Kidney epithelial cell (primary cell): ENCODE results near the gene MAGEA2. TPM values are rescaled to one million over a fixed set of nuclear protein-coding genes. Genes with fewer than 3 reads are reported as not detected.
"Not testable (repeated sequence)": the region's sequence is repeated elsewhere in the genome, so short reads cannot be mapped to it uniquely, and the experiment has no call there.

Source experiments
- DNase-seq: peaks from one replicate; pipeline ENCODE4 v3.0.0-alpha.2; 2010; ENCODE audit warnings: low read depth
- H3K27me3 ChIP-seq: 2 replicates; pipeline ENCODE4 v1.6.0; 2011; ENCODE audit warnings: low read length; ENCODE audit not compliant: control insufficient read depth, insufficient read depth
- H3K36me3 ChIP-seq: 2 replicates; pipeline ENCODE4 v1.5.1; 2011; ENCODE audit warnings: low read length; ENCODE audit not compliant: control insufficient read depth, insufficient read depth
- H3K4me3 ChIP-seq: 2 replicates; pipeline ENCODE4 v1.5.1; 2011; ENCODE audit warnings: low read depth, mild to moderate bottlenecking, control low read depth, low read length
- total RNA-seq: library from RNA; depleted of rRNA; stranded (reverse); fragments of >200 nt; gene quantifications from 2 replicates; pipeline ENCODE4 v1.2.3, GENCODE V29; 2015
- TF ChIP-seq, protein P1 (sequence below): IDR thresholded peaks from 2 replicates; pipeline ENCODE4 v1.5.1; 2011; ENCODE audit warnings: mild to moderate bottlenecking, moderate library complexity, low read length, control low read depth, inconsistent platforms; ENCODE audit not compliant: insufficient read depth, poor library complexity, severe bottlenecking

MAGEA2 gene
- total RNA-seq = not detected in 2 replicates

DNA sequence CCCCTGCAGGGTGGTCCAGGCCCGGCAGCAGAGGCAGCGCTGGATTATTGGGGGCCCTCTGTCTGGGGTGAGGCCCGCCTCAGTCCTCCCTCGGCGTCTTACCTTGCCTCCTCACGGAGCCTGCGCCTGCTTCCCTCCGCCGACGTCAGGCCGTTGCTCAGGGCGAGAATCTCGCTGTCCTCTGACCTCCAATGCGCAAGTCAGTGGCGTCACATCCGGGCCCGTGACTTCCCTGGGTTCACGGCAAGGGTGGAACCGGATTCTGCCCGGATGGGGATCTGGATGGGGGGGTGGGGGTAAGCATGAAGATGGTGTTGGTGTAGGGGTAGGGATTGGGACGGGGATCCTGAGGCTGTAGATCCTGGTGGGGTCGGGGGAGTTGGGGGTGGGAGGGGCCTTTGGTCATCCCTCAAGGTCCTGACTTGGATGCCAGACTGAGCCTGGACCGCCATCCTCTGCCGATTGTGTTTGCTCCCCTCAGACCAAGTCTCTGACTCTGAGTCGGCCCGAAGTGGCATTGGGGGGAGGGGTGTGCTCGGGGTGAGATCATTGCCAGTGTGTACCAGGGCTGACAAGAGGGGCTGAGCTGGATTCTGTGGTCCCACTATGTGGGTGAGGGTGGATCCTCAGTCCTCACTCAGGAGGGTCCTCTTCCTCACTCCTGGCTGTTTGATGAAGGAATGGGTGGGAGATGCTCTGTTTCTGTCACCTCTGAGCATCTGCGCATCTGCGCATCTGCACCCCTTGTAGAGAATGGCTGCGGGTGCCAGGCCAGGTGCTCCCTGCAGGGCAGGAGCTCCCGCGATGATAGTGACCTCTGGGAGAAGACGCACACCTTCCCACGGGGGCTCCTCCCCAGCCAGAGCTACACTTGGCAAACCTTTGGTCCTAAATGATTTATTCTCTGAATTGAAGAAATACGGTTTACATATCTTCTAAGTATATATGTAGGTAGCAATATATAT is at the start of gene MAGEA2:
Gene MAGEA2, minus strand, starts transcription at position 157 of the 965 bp plus-strand sequence. CDS start 2,479 bp downstream, outside the sequence.
- H3K36me3 ChIP-seq, H3K27me3 ChIP-seq, H3K4me3 ChIP-seq, DNase-seq: not testable (repeated sequence)

DNA sequence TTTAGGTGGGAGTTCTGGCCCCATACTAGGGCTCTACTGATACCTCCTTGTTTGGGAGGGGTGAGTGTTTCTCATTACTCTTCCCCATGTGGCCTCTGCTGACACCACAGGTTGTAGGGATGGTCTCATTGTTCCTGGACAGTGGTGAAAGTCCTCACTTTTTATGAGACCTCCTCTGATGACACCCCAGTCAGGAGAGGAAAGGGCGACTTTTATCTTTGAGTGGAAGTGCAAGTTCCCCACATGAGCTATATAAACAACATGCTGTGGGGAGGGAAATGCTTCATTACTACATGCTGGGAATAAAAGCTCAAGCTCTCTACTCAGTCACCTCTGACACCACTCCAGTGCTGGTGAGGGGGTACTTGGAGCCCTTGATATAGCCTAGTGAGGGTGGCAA is 45.3 kb upstream of the MAGEA2 start:
- no peak for DNase-seq
- H3K27me3 ChIP-seq = no peaks in the 10 kb centered on the region
- H3K36me3 ChIP-seq = no peaks in the 10 kb centered on the region
- TF ChIP-seq, protein P1, sequence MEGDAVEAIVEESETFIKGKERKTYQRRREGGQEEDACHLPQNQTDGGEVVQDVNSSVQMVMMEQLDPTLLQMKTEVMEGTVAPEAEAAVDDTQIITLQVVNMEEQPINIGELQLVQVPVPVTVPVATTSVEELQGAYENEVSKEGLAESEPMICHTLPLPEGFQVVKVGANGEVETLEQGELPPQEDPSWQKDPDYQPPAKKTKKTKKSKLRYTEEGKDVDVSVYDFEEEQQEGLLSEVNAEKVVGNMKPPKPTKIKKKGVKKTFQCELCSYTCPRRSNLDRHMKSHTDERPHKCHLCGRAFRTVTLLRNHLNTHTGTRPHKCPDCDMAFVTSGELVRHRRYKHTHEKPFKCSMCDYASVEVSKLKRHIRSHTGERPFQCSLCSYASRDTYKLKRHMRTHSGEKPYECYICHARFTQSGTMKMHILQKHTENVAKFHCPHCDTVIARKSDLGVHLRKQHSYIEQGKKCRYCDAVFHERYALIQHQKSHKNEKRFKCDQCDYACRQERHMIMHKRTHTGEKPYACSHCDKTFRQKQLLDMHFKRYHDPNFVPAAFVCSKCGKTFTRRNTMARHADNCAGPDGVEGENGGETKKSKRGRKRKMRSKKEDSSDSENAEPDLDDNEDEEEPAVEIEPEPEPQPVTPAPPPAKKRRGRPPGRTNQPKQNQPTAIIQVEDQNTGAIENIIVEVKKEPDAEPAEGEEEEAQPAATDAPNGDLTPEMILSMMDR = no peak
- no peak overlapping the region for H3K4me3 ChIP-seq

DNA sequence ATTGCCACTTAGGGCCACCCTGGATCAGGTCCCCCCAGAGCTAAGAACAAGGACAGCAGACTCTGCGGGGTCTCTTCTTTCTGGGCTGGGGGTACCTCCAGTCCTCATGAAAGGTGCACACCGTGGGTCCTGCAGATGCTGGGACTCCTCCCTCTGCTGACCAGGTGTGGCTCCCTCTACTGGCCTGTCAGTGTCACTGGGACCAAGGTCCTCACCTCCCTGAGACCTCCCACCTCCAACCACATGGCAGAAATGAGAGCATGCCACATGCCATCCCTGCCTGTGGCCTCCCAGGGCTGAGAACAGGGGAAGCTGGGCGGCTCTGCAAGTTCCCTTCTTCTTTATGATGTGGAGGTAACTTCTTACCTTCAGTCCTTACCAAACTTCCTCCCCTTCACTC is 33.4 kb upstream of the MAGEA2 start:
- H3K36me3 ChIP-seq, H3K4me3 ChIP-seq, H3K27me3 ChIP-seq, DNase-seq: not testable (repeated sequence)

DNA sequence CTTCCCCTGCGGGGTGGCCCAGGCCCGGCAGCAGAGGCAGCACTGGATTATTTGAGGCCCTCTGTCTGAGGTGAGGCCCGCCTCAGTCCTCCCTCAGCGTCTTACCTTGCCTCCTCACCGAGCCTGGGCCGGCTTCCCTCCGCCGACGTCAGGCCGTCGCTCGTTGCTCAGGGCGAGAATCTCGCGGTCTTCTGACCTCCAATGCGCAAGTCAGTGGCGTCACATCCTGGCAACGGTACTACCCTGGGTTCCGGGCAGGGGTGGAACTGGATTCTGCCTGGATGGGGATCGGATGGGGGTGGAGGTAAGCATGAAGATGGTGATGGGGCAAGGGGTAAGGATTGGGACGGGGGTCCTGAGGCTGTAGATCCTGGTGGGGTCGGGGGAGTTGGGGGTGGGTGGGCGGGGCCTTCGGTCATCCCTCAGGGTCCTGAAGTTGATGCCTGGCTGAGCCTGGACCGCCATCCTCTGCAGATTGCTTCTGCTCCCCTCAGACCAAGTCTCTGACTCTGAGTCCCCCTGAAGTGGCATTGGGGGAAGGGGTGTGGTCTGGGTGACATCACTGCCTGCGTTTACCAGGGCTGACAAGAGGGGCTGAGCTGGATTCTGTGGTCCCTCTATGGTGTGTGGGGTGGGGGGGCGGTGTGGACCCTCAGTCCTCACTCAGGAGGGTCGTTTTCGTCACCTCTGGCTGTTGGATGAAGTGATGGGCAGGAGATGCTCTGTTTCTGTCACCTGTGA is 16.1 kb upstream of the MAGEA2 start, which contains the start of gene MAGEA6:
Gene MAGEA6, minus strand, starts transcription at position 141 of the 741 bp plus-strand sequence. CDS start 2,039 bp downstream, outside the sequence.
- not testable (repeated sequence) for H3K4me3 ChIP-seq, H3K36me3 ChIP-seq, DNase-seq, H3K27me3 ChIP-seq

- H3K36me3 ChIP-seq, H3K27me3 ChIP-seq, H3K4me3 ChIP-seq, DNase-seq: not testable (repeated sequence)
Measured at GRCh38 chrX:152766562-152766961, 12.9 kb upstream of the MAGEA2 start.

GRCh38 chrX:152761582-152761981 is 7.9 kb upstream of the MAGEA2 start:
- H3K36me3 ChIP-seq, DNase-seq, H3K4me3 ChIP-seq, H3K27me3 ChIP-seq: not testable (repeated sequence)

DNA sequence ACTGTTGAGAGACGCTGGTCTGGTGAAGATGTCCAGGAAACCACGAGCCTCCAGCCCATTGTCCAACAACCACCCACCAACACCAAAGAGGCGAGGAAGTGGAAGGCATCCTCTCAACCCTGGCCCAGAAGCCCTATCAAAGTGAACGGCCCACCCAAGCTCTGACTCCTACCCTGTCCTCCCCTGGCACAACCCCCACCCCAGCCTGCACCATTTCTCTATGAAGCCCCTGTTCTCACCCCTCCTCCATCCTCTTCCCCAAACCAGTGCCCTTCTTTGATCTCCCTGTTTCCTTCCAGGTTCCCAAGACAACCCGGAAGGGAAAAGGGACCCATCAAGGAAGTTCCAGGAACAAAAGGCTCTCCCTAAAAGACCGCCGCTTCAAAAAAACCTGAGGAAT is 5.9 kb upstream of the MAGEA2 start:
- DNase-seq, H3K36me3 ChIP-seq, H3K4me3 ChIP-seq, H3K27me3 ChIP-seq: not testable (repeated sequence)

DNA sequence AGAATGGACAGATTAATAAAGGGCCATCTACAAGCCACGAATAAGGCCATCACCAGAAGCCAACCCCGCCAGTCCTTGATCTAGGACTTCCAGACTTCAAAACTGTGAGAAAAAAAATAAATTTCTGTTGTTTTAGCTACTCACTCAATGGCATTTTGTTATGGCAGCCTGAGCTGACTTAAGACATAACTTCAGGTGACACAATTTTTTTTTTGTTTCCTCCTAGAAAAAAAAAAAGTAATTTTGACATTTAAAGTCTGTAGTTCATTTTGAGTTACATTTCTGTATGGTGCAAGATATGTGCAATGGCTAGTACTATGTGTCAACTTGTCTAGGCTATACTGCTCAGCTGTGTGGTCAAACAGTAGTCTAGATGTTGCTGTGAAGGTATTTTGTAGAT is 5.3 kb upstream of the MAGEA2 start, which contains the start of gene CSAG3:
Gene CSAG3, plus strand, starts transcription at position 301 of the 400 bp plus-strand sequence.
- not testable (repeated sequence) for H3K36me3 ChIP-seq, DNase-seq, H3K4me3 ChIP-seq, H3K27me3 ChIP-seq

DNA sequence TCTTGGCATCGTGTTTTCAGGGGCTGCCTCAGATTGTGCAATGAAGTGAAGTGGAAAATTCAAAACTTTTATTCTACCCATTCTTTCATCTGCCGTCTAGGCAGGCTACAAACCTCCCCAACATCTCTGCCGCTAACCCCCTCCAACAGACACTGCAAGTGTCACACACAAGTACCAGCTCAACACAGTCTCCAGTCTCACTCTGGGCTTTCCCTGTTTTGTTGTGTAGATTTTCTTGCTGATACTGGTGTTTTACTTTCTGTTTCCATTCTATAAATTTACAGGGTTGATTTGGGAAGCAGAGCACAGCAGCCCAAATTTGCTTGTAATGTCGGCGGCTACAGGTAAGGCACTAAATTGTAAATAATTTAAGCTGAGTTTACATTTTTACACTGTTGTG is 1.2 kb upstream of the MAGEA2 start:
- DNase-seq, H3K36me3 ChIP-seq, H3K27me3 ChIP-seq, H3K4me3 ChIP-seq: not testable (repeated sequence)
